Upper lobe of left lung (tissue), 4 donors: ENCODE measurements around the gene ADAMTS1.

Source experiments
- EP300 ChIP-seq, 4 donors: sonication (generic); formaldehyde crosslinking; IDR thresholded peaks; one replicate each; pipeline ENCODE4 v1.5.1; 2017; ENCODE audit warnings: antibody characterized with exemption in 4 of 4, control low read depth in 2 of 4
- POLR2AphosphoS5 ChIP-seq, 2 donors: sonication (generic); formaldehyde crosslinking; IDR thresholded peaks; one replicate each; pipeline ENCODE4 v1.5.1; 2017; ENCODE audit warnings: antibody characterized with exemption in 2 of 2
- TF ChIP-seq, protein P1 (sequence below), 6 experiments: fragments of 450-650 bp in 4 of 6; fragments of 200-600 bp in 2 of 6; sonication (generic) in 2 of 6; IDR thresholded peaks; one replicate each; pipeline ENCODE4 v1.5.1; 2016 to 2019; ENCODE audit warnings: antibody characterized with exemption in 6 of 6

DNA sequence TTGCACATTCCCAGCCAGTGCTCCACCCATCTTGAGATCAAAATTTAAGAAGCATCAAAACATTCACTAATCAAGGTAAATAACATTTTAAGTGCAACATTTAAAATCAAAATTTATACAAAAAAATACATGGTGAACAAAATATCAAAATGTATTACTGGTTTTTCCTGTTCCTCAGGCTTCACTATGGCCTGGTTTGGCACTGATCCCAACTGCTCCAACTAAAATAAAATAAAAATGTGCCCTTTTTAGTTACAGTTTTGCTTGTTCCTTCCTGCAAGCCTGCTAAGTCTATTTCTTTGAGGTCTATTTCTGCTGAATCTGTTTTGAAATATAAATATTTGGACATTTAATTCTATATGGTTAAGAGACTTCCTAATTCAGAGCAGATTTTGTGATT, 54.9 kb downstream of the ADAMTS1 start:
- TF ChIP-seq, protein P1, sequence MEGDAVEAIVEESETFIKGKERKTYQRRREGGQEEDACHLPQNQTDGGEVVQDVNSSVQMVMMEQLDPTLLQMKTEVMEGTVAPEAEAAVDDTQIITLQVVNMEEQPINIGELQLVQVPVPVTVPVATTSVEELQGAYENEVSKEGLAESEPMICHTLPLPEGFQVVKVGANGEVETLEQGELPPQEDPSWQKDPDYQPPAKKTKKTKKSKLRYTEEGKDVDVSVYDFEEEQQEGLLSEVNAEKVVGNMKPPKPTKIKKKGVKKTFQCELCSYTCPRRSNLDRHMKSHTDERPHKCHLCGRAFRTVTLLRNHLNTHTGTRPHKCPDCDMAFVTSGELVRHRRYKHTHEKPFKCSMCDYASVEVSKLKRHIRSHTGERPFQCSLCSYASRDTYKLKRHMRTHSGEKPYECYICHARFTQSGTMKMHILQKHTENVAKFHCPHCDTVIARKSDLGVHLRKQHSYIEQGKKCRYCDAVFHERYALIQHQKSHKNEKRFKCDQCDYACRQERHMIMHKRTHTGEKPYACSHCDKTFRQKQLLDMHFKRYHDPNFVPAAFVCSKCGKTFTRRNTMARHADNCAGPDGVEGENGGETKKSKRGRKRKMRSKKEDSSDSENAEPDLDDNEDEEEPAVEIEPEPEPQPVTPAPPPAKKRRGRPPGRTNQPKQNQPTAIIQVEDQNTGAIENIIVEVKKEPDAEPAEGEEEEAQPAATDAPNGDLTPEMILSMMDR (IDR thresholded peaks at IDR 0.05): no peak
- TF ChIP-seq POLR2AphosphoS5 (IDR thresholded peaks at IDR 0.05): no peak
- TF ChIP-seq EP300 (IDR thresholded peaks at IDR 0.05): no peak
